GM12872 (cell line): ENCODE data around the gene FOXN3.

Experiments
- TF ChIP-seq, protein P1 (sequence below): IDR thresholded peaks from 3 replicates; pipeline ENCODE4 v1.5.1; 2011; ENCODE audit warnings: low read depth, mild to moderate bottlenecking, low read length, moderate library complexity; ENCODE audit not compliant: insufficient read depth

FOXN3 gene

GRCh38 chr14:89424241-89424640 lies 7.2 kb upstream of the FOXN3 start:
- TF ChIP-seq, protein P1, sequence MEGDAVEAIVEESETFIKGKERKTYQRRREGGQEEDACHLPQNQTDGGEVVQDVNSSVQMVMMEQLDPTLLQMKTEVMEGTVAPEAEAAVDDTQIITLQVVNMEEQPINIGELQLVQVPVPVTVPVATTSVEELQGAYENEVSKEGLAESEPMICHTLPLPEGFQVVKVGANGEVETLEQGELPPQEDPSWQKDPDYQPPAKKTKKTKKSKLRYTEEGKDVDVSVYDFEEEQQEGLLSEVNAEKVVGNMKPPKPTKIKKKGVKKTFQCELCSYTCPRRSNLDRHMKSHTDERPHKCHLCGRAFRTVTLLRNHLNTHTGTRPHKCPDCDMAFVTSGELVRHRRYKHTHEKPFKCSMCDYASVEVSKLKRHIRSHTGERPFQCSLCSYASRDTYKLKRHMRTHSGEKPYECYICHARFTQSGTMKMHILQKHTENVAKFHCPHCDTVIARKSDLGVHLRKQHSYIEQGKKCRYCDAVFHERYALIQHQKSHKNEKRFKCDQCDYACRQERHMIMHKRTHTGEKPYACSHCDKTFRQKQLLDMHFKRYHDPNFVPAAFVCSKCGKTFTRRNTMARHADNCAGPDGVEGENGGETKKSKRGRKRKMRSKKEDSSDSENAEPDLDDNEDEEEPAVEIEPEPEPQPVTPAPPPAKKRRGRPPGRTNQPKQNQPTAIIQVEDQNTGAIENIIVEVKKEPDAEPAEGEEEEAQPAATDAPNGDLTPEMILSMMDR, result no peak

- TF ChIP-seq, protein P1, result no peak
These were observed 5.9 kb upstream of the FOXN3 start for GRCh38 chr14:89422952-89423345.

DNA sequence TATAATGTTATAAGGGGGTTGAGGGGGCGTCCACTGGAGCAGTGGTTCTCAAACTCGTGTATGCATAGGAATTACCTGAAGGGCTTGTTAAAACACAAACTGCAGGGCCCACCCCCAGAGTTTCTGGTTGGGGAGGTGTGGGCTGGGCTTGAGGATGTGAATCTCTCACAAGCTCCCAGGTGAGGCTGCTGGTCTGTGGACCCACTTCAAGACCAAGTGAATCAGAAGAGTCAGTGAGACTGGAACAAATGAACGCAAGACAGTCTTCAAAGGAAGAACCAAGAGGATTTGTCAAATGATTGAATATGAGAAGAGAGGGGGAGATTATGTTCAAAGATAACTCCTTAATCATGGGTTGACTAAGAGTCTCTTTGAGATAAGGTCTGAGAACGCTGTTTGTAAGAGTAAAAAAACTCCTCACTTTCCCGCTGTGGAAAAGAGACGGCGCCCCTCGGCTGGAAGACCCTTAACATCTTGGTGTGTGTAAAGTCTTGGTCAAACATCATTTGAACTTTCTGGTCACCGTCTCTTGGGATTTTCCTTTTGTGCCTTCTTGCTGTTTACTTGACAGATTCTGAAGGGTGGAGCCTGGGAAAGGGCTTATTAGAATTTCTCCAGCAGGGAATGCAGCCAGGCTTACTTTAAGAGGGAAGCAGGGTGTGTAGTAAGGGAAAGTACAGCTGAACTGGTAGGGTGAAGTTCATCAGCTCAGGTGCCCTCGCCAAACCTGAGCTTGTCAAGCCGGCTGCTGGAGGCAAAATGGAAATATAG lies 5.3 kb upstream of the FOXN3 start:
- TF ChIP-seq, protein P1, result no peak

DNA sequence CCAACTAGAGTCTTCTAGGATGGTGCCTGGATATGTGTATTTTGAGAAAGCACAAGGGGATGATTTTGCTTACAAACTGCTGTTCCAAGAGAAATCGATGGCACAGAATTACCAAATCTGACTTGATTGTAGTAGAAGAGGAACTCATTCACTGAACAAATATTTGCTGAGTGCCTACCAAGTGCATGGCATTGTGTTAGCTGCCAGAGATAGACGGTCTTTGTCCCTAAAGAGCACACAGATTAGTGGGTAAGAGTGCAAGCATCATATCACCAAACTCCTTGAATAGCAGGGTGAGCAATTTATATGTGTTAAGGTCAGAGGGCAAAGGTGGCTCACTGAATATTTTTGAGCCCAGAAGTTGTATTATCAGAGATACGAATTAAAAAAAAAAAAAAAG lies 3.5 kb upstream of the FOXN3 start:
- TF ChIP-seq, protein P1, result no peak

- TF ChIP-seq, protein P1, result no peak
These were observed 3.0 kb upstream of the FOXN3 start for GRCh38 chr14:89419973-89420482.

DNA sequence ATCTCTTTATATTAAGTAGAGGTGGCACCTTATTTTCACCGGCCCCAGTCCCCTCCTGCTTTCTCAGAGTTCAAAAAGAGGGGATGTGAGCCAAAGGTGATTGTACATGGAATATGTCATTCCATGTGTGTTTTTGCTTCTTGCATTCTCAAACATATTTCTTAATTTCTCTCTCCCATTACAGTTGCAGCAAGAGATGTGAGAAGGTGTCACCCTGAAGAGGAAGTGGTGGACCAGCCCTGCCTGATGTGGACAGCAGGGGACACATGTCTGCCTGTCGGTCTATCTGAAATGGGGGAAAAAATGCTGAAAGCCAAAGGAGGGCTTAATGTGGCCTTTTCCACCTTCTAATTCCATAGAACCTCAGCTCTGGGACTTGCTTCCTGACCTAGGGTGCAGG lies 1.9 kb upstream of the FOXN3 start:
- TF ChIP-seq, protein P1, result no peak

DNA sequence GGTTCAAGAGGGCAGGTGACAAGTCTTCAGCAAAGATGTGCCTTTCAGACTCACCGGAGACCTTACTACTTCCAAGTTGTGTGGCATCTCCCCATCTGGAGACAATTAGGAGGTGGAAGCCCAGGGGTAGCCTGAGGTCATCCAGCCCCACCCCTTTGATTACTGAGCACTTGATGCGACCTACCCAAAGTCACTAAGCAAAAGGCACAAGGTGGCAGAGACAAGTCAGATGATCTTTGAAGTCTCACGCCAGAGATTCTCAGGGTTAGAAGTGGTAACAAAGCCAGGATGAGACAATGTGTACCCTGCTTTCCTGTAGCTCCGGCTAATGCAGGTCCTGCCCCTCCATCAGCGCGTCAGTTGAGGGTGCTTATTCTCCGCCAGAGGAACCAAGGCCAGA lies 1.4 kb upstream of the FOXN3 start:
- TF ChIP-seq, protein P1, result no peak
